ENCODE data around the gene CASZ1.

DNA sequence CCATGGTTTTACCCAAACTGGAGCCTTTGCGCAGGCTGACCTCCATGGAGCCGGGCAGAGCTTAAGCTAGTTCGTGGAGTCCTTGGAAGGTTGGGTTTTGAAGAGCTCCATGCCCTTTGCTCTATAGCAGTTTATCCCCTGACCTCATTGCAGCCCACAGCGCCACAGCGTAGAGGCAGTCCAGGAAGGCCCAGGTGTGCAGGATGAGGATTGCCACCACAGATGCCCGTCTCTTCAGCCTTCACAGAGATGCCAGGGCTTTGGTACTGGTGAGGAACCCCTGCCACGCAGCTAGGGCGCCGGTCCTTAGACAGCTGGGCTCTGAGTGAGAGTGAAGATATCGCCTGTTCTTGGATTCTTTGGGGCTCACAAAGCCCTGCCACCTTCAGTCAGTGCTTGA, 183.1 kb downstream of the CASZ1 start:
- TF ChIP-seq, protein P1, sequence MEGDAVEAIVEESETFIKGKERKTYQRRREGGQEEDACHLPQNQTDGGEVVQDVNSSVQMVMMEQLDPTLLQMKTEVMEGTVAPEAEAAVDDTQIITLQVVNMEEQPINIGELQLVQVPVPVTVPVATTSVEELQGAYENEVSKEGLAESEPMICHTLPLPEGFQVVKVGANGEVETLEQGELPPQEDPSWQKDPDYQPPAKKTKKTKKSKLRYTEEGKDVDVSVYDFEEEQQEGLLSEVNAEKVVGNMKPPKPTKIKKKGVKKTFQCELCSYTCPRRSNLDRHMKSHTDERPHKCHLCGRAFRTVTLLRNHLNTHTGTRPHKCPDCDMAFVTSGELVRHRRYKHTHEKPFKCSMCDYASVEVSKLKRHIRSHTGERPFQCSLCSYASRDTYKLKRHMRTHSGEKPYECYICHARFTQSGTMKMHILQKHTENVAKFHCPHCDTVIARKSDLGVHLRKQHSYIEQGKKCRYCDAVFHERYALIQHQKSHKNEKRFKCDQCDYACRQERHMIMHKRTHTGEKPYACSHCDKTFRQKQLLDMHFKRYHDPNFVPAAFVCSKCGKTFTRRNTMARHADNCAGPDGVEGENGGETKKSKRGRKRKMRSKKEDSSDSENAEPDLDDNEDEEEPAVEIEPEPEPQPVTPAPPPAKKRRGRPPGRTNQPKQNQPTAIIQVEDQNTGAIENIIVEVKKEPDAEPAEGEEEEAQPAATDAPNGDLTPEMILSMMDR (IDR thresholded peaks at IDR 0.05; ENCODE audit: insufficient read depth, low read length, poor library complexity, severe bottlenecking): no peak
- no peak for TF ChIP-seq EZH2phosphoT487 (conservative IDR thresholded peaks at IDR 0.05; ENCODE audit: low read length)
